ENCODE data around the gene NAALADL1. TPM values are rescaled to one million over a fixed set of nuclear protein-coding genes. Genes with fewer than 3 reads are reported as not detected.

The NAALADL1 gene
- total and polyA plus RNA-seq, 9 of the 15 experiments (the other 6 are each of a cell fraction or from before 2014, with no cell fraction given), result 0.06 to 0.72 (median 0.22) TPM; not detected in 4

- POLR2A ChIA-PET, result no interaction called here
- Histone ChIP-seq H3K79me2 (ENCODE audit: control insufficient read depth, insufficient read depth, low read length) (peaks cover 25% of the 10 kb centered on the region), H3K4me3 (no peak overlapping the region), H3K9me3 (replicated peaks; ENCODE audit: control insufficient read depth, insufficient read depth, low read depth, low read length) (no peaks in the 10 kb centered on the region; the same call in 1 of the 2 replicates), H3K27me3 (ENCODE audit: control insufficient read depth in 2 of 2, insufficient read depth in 2 of 2, low read length in 2 of 2) (no peaks in the 10 kb centered on the region), H3K36me3 (ENCODE audit: control insufficient read depth, insufficient read depth, low read length) (peaks cover 38% of the 10 kb centered on the region; the same call in 2 of the 3 replicates), H2AFZ (ENCODE audit: low read depth, low read length) (no peak overlapping the region), H3K4me2 (ENCODE audit: insufficient read depth, low read length) (no peak overlapping the region), H3K9me1 (ENCODE audit: control insufficient read depth, insufficient read depth, low read length) (peaks cover 4% of the 10 kb centered on the region), H4K20me1 (replicated peaks; ENCODE audit: control insufficient read depth, insufficient read depth, low read length) (no peaks in the 10 kb centered on the region), H3K27ac (ENCODE audit: extremely low read depth, low read depth, low read length) (no peak overlapping the region; the same call in 2 of the 3 replicates), H3K4me1 (replicated peaks in 1 of 2; ENCODE audit: control insufficient read depth in 2 of 2, insufficient read depth in 2 of 2, low read length in 2 of 2) (peaks cover 10 to 43% of the 10 kb centered on the region in 2 experiments; a peak in 4 of 5 replicates), H3K9ac (ENCODE audit: insufficient read depth in 1 of 2, low read depth in 2 of 2, low read length in 2 of 2) (peak overlapping the region in 1 of 2 experiments; percentile 1; a peak in 1 of 4 replicates)
- in situ Hi-C loops (cut with MboI) (no loop called here), intact Hi-C loops (cut with micrococcal nuclease) (no loop called here)
- DNase-seq (ENCODE audit: extremely low read depth in 1 of 4, low spot score in 3 of 4) (peak in 1 of 4 experiments; percentile 43), ATAC-seq (no peak), FAIRE-seq (no peak)
- WGBS (ENCODE audit: insufficient coverage, low coverage, missing lambda C conversion rate), result 63% methylated on average over 4 of the region's 4 CpGs
- CTCF ChIA-PET (ENCODE audit: low intra/inter-chr PET ratio), result no interaction called here
- no TSS peak for BruUV-seq (replicated peaks)
- no peak for TF ChIP-seq TSHZ1 (CRISPR knock-in tag; IDR thresholded peaks at IDR 0.05)
- TF ChIP-seq ZNF23 (CRISPR knock-in tag; IDR thresholded peaks at IDR 0.05), result no peak
- TF ChIP-seq IRF2 (CRISPR knock-in tag; IDR thresholded peaks at IDR 0.05), result no peak
- no peak for TF ChIP-seq MYNN (IDR thresholded peaks at IDR 0.05)
- TF ChIP-seq MYNN (CRISPR knock-in tag; IDR thresholded peaks at IDR 0.05), result no peak
- TF ChIP-seq CBFB (CRISPR knock-in tag; IDR thresholded peaks at IDR 0.05), result 0 out of 2 replicates have a peak, but pooled peaks have one; percentile 36
- no peak for TF ChIP-seq OTX1 (CRISPR knock-in tag; IDR thresholded peaks at IDR 0.05)
- TF ChIP-seq ATF2 (CRISPR knock-in tag; IDR thresholded peaks at IDR 0.05), result no peak
- no peak for TF ChIP-seq CBX2 (IDR thresholded peaks at IDR 0.05; ENCODE audit: insufficient read depth, low read length, poor library complexity, severe bottlenecking)
- TF ChIP-seq CTBP1 (IDR thresholded peaks at IDR 0.05; ENCODE audit: borderline replicate concordance), result peak; percentile 32; the same call in 1 of the 2 replicates
- no peak for TF ChIP-seq GATAD2A (IDR thresholded peaks at IDR 0.05)
- TF ChIP-seq BHLHE40 (IDR thresholded peaks at IDR 0.05; ENCODE audit: low read length), result 0 out of 2 replicates have a peak, but pooled peaks have one; percentile 9
- TF ChIP-seq ZSCAN29 (IDR thresholded peaks at IDR 0.05), result no peak
- no peak for TF ChIP-seq EGR1 (conservative IDR thresholded peaks at IDR 0.05)
- no peak for TF ChIP-seq ZNF282 (CRISPR knock-in tag; IDR thresholded peaks at IDR 0.05)
Observed at GRCh38 chr11:65016705-65017104, 41.6 kb downstream of the NAALADL1 start.

Measured in K562 (cell line).